GM18508 (cell line): ENCODE measurements around the gene FXYD6.
"Not testable (repeated sequence)": the region's sequence is repeated elsewhere in the genome, so short reads cannot be mapped to it uniquely, and the experiment has no call there.

Experiments used
- ATAC-seq: cut with Tn5 transposase; IDR thresholded peaks from one replicate; pipeline ENCODE4 v1.9.1; 2021; ENCODE audit warnings: moderate number of reproducible peaks; ENCODE audit not compliant: insufficient read depth, unreplicated experiment

FXYD6 gene

GRCh38 chr11:117876341-117877119 is at the start of gene FXYD6:
Gene FXYD6, minus strand, starts transcription at chr11:117876658. Its CDS starts 33,882 bp downstream, at chr11:117842776.
- ATAC-seq = no peak

- ATAC-seq = not testable (repeated sequence)
These were observed 49.7 kb upstream of the FXYD6 start for GRCh38 chr11:117926166-117926565.

- ATAC-seq = no peak
These were observed 48.9 kb upstream of the FXYD6 start for GRCh38 chr11:117925198-117925925.

GRCh38 chr11:117924631-117925170 is 48.2 kb upstream of the FXYD6 start:
- ATAC-seq = no peak

- no peak for ATAC-seq
These were observed 47.3 kb upstream of the FXYD6 start for GRCh38 chr11:117923773-117924172.

GRCh38 chr11:117923275-117923674 is 46.8 kb upstream of the FXYD6 start:
- no peak for ATAC-seq

GRCh38 chr11:117921893-117922292 is 45.4 kb upstream of the FXYD6 start:
- no peak for ATAC-seq

GRCh38 chr11:117921456-117921855 is 45.0 kb upstream of the FXYD6 start:
- ATAC-seq = no peak

- no peak for ATAC-seq
These were observed 43.3 kb upstream of the FXYD6 start for GRCh38 chr11:117919781-117920221.

GRCh38 chr11:117919341-117919740 is 42.9 kb upstream of the FXYD6 start:
- no peak for ATAC-seq

- no peak for ATAC-seq
These were observed 42.2 kb upstream of the FXYD6 start for GRCh38 chr11:117918366-117919255.

- no peak for ATAC-seq
These were observed 41.2 kb upstream of the FXYD6 start for GRCh38 chr11:117917591-117918151.

GRCh38 chr11:117916956-117917355 is 40.5 kb upstream of the FXYD6 start:
- ATAC-seq = no peak

- ATAC-seq = no peak
These were observed 39.3 kb upstream of the FXYD6 start for GRCh38 chr11:117915672-117916235.

- no peak for ATAC-seq
These were observed 38.6 kb upstream of the FXYD6 start for GRCh38 chr11:117914991-117915618.

- ATAC-seq = no peak
These were observed 37.9 kb upstream of the FXYD6 start for GRCh38 chr11:117914398-117914761.

GRCh38 chr11:117913736-117914397 is 37.4 kb upstream of the FXYD6 start:
- ATAC-seq = no peak

GRCh38 chr11:117912497-117912896 is 36.0 kb upstream of the FXYD6 start:
- no peak for ATAC-seq

GRCh38 chr11:117911694-117912093 is 35.2 kb upstream of the FXYD6 start:
- ATAC-seq = no peak
